ENCODE data around the gene PROK1. TPM values are rescaled to one million over a fixed set of nuclear protein-coding genes. Genes with fewer than 3 reads are reported as not detected.

PROK1 gene
- total RNA-seq, 1 donor from 2014 or later, result 0.69 TPM

DNA sequence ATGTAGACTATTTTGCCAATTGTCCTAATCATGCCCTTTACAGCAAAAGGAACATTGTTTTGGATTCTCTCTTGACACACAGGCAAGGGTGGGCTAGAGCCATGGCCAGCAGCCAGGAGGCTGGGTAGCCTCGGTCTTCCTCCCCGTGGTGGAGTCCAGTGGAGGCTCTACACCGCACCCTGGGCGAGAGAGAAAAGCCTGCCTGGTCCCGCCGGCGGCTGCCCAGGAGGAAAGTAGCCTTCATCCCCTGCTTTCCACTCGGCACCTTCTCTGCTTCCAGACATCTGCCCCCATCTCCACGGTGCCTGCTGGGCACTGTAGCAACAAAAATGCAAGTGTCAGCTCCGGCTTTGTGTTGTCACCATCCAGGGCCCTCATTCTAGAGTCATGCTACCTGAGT, 21.6 kb downstream of the PROK1 start:
- no peak overlapping the region for H3K4me3 Mint-ChIP-seq
- no peaks in the 10 kb centered on the region for H3K36me3 Mint-ChIP-seq
- H3K27ac Mint-ChIP-seq, result no peak overlapping the region
- no peak for DNase-seq (ENCODE audit: low spot score in 2 of 2, unreplicated experiment in 2 of 2)
- H3K9me3 Mint-ChIP-seq, result no peaks in the 10 kb centered on the region
- H3K4me1 Mint-ChIP-seq, result peaks cover 10% of the 10 kb centered on the region
- peaks cover 9% of the 10 kb centered on the region for H3K27me3 Mint-ChIP-seq (ENCODE audit: low read depth)
- TF ChIP-seq CTCF (IDR thresholded peaks at IDR 0.05; ENCODE audit: unreplicated experiment), result no peak

DNA sequence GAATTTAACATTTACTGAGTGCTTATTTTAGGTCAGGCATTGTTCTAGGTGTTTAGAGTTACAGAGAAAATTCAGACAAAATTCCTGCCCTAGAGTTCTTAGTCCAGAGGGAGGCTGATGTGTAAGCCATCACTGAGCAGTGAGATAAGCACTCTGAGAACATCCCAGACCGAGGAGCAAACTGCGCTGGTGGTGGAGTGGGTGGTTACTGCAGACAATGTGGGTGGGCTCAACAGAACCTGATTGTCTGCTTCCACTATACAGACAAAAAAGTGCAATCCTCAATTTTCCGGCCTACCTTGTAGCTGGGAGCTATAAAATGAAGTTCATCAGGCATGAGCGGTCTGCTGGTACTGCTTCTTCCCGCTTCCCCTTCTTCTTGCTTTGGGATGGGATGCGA, 23.5 kb downstream of the PROK1 start:
- no peak overlapping the region for H3K4me3 Mint-ChIP-seq
- no peak overlapping the region for H3K27ac Mint-ChIP-seq
- no peaks in the 10 kb centered on the region for H3K36me3 Mint-ChIP-seq

DNA sequence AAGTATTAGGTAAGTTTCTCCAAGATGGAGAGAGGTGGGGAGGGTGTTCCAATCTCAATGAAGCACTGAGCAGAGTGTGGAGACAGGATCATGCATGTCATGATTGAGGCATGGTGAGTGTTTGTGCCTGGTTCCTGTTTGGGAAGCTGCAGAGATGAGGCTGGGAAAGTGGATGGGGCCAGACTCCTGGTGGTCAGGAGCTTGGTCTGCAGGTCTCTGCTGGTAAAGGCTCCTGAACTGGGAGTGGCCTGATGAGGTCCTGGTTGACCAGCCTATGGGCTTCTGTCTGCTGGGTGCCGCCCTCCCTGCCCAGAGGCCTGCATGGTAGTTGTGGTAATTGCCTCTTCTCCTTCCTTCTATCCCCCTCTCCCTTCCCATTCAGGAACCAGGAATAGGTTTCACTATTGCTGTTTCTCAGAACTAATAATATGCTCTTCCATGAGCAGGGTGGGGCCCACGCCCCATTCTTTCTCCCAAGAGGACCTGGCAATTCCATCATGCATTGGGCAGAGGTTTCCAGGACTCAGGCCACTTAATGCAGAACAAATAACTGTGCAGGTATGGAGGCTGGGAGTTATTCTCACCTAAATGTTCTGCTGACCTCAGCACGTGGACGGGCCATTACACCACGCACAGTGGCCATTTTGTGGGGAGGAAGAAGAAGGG, 24.5 kb downstream of the PROK1 start:
- no peak for DNase-seq (ENCODE audit: low spot score in 2 of 2, unreplicated experiment in 2 of 2)
- no peak overlapping the region for H3K27ac Mint-ChIP-seq
- H3K36me3 Mint-ChIP-seq, result no peaks in the 10 kb centered on the region
- TF ChIP-seq CTCF (IDR thresholded peaks at IDR 0.05; ENCODE audit: unreplicated experiment), result no peak
- peaks cover 9% of the 10 kb centered on the region for H3K4me1 Mint-ChIP-seq
- peaks cover 5% of the 10 kb centered on the region for H3K27me3 Mint-ChIP-seq (ENCODE audit: low read depth)
- no peaks in the 10 kb centered on the region for H3K9me3 Mint-ChIP-seq
- H3K4me3 Mint-ChIP-seq, result no peak overlapping the region

More for the DNA sequence above, 23.5 kb downstream of the PROK1 start:
- no peak for DNase-seq (ENCODE audit: low spot score in 2 of 2, unreplicated experiment in 2 of 2)
- peaks cover 8% of the 10 kb centered on the region for H3K27me3 Mint-ChIP-seq (ENCODE audit: low read depth)
- TF ChIP-seq CTCF (IDR thresholded peaks at IDR 0.05; ENCODE audit: unreplicated experiment), result no peak
- peaks cover 9% of the 10 kb centered on the region for H3K4me1 Mint-ChIP-seq
- no peaks in the 10 kb centered on the region for H3K9me3 Mint-ChIP-seq

GRCh38 chr1:110476028-110476765, 25.2 kb downstream of the PROK1 start:
- DNase-seq (ENCODE audit: low spot score in 2 of 2, unreplicated experiment in 2 of 2), result no peak
- Mint-ChIP-seq H3K4me3 (no peak overlapping the region), H3K4me1 (peaks cover 9% of the 10 kb centered on the region), H3K27ac (no peak overlapping the region), H3K9me3 (no peaks in the 10 kb centered on the region), H3K36me3 (no peaks in the 10 kb centered on the region), H3K27me3 (ENCODE audit: low read depth) (peaks cover 2% of the 10 kb centered on the region)
- TF ChIP-seq CTCF (IDR thresholded peaks at IDR 0.05; ENCODE audit: unreplicated experiment), result no peak

GRCh38 chr1:110477041-110477440, 26.1 kb downstream of the PROK1 start:
- H3K4me3 Mint-ChIP-seq, result no peak overlapping the region
- no peak for TF ChIP-seq CTCF (IDR thresholded peaks at IDR 0.05; ENCODE audit: unreplicated experiment)
- H3K9me3 Mint-ChIP-seq, result no peaks in the 10 kb centered on the region
- no peak for DNase-seq (ENCODE audit: low spot score in 2 of 2, unreplicated experiment in 2 of 2)
- peaks cover 9% of the 10 kb centered on the region for H3K4me1 Mint-ChIP-seq
- no peak overlapping the region for H3K27ac Mint-ChIP-seq
- H3K36me3 Mint-ChIP-seq, result no peaks in the 10 kb centered on the region
- no peaks in the 10 kb centered on the region for H3K27me3 Mint-ChIP-seq (ENCODE audit: low read depth)

All from mesothelial cell of epicardium (in vitro differentiated cells).